HuH-7.5 (cell line): ENCODE measurements around the gene SNX1.
"Not testable (repeated sequence)": the region's sequence is repeated elsewhere in the genome, so short reads cannot be mapped to it uniquely, and the experiment has no call there.

ENCODE experiments used
- DNase-seq: peaks from one replicate; pipeline ENCODE4 v3.0.0; 2011; ENCODE audit warnings: low spot score

Gene SNX1

GRCh38 chr15:64117759-64118487 lies 22.1 kb downstream of the SNX1 start:
- no peak for DNase-seq

GRCh38 chr15:64120322-64120721 lies 24.5 kb downstream of the SNX1 start:
- DNase-seq, result not testable (repeated sequence)

- DNase-seq, result no peak
These were observed 25.8 kb downstream of the SNX1 start for GRCh38 chr15:64121614-64122013.

GRCh38 chr15:64122444-64122843 lies 26.7 kb downstream of the SNX1 start:
- DNase-seq, result no peak

- DNase-seq, result no peak
These were observed 27.2 kb downstream of the SNX1 start for GRCh38 chr15:64122936-64123351.

- no peak for DNase-seq
These were observed 30.2 kb downstream of the SNX1 start for GRCh38 chr15:64125978-64126377.

GRCh38 chr15:64127521-64128270 lies 31.9 kb downstream of the SNX1 start:
- no peak for DNase-seq

- no peak for DNase-seq
These were observed 34.4 kb downstream of the SNX1 start for GRCh38 chr15:64130159-64130558.

GRCh38 chr15:64131547-64131946 lies 35.8 kb downstream of the SNX1 start:
- no peak for DNase-seq

GRCh38 chr15:64132217-64132616 lies 36.4 kb downstream of the SNX1 start:
- DNase-seq, result no peak

GRCh38 chr15:64133623-64134344 lies 38.0 kb downstream of the SNX1 start:
- no peak for DNase-seq

- DNase-seq, result no peak
These were observed 38.6 kb downstream of the SNX1 start for GRCh38 chr15:64134345-64134829.

- DNase-seq, result no peak
These were observed 40.6 kb downstream of the SNX1 start for GRCh38 chr15:64136347-64136746.

GRCh38 chr15:64137226-64137833 lies 41.5 kb downstream of the SNX1 start:
- DNase-seq, result no peak

GRCh38 chr15:64138331-64138941 lies 42.7 kb downstream of the SNX1 start:
- no peak for DNase-seq

GRCh38 chr15:64141798-64142512 lies 46.2 kb downstream of the SNX1 start:
- no peak for DNase-seq

GRCh38 chr15:64143276-64143675 lies 47.5 kb downstream of the SNX1 start:
- no peak for DNase-seq

- no peak for DNase-seq
These were observed 48.4 kb downstream of the SNX1 start for GRCh38 chr15:64144192-64144564.

- DNase-seq, result no peak
These were observed 48.9 kb downstream of the SNX1 start for GRCh38 chr15:64144565-64145281.

- DNase-seq, result no peak
These were observed 50.3 kb downstream of the SNX1 start for GRCh38 chr15:64146041-64146440.

- DNase-seq, result no peak
These were observed 50.7 kb downstream of the SNX1 start for GRCh38 chr15:64146520-64146884.
